HAP-1 (cell line): Measurements from ENCODE around the gene CCDC17.

ENCODE experiments used
- DNase-seq, 2 experiments: peaks; one replicate each; pipeline ENCODE4 v3.0.0-alpha.2; 2016 to 2020; ENCODE audit warnings: low spot score in 2 of 2
- H3K27me3 ChIP-seq: fragments of 250-450 bp; sonication (Bioruptor Pico); 2 replicates; pipeline ENCODE4 v1.5.1; 2020; ENCODE audit warnings: low read depth, mild to moderate bottlenecking, moderate library complexity
- H3K36me3 ChIP-seq: fragments of 250-450 bp; sonication (Bioruptor Pico); replicated peaks from 2 replicates; pipeline ENCODE4 v1.5.1; 2020; ENCODE audit warnings: mild to moderate bottlenecking
- H3K4me1 ChIP-seq: fragments of 250-450 bp; sonication (Bioruptor Pico); 2 replicates; pipeline ENCODE4 v1.5.1; 2020; ENCODE audit warnings: mild to moderate bottlenecking
- H3K4me3 ChIP-seq: fragments of 250-450 bp; sonication (Bioruptor Pico); 2 replicates; pipeline ENCODE4 v1.5.1; 2020; ENCODE audit warnings: mild to moderate bottlenecking, moderate library complexity
- H3K9me3 ChIP-seq: fragments of 250-450 bp; sonication (Bioruptor Pico); 2 replicates; pipeline ENCODE4 v1.5.1; 2020; ENCODE audit warnings: mild to moderate bottlenecking, moderate library complexity
- in situ Hi-C: fragments of 300-500 bp; cut with MboI; formaldehyde crosslinking; loops from 3 replicates; pipeline ENCODE4 v1.14.3; 2020; ENCODE audit warnings: low sequenced_read_pairs, inconsistent platforms, mixed read lengths

CCDC17 gene

GRCh38 chr1:45644661-45645060 lies 20.8 kb upstream of the CCDC17 start:
- H3K27me3 ChIP-seq: no peaks in the 10 kb centered on the region
- DNase-seq: no peak
- H3K36me3 ChIP-seq: peaks cover 32% of the 10 kb centered on the region
- no peaks in the 10 kb centered on the region for H3K9me3 ChIP-seq
- H3K4me1 ChIP-seq: no peaks in the 10 kb centered on the region; the same call in 1 of the 2 replicates
- H3K4me3 ChIP-seq: no peak overlapping the region
- in situ Hi-C loops: no loop called here

DNA sequence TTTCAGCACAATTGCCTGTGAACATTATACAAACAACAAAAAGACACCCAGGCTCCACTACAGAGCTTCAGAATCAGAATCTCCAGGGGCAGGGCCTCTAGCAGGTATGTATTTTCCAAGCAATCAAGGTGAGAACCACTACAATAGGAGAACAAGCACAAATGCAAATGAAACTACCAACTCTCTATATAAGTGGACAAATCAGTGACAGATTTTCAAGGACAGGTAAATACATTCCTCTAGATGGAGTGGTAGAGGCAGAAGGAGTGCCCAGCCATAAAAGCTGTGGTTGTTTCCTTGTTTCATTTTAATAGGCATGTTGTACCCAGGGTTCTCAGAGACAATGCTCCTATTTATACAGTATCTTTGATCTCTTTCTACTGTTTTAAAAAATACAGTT lies 20.1 kb upstream of the CCDC17 start:
- no peak for DNase-seq
- Histone ChIP-seq H3K4me3 (no peak overlapping the region), H3K27me3 (no peaks in the 10 kb centered on the region), H3K9me3 (no peaks in the 10 kb centered on the region), H3K36me3 (peaks cover 29% of the 10 kb centered on the region), H3K4me1 (no peaks in the 10 kb centered on the region; the same call in 1 of the 2 replicates)
- in situ Hi-C loops: no loop called here

GRCh38 chr1:45643321-45643720 lies 19.5 kb upstream of the CCDC17 start:
- in situ Hi-C loops: no loop called here
- Histone ChIP-seq H3K4me3 (no peak overlapping the region), H3K4me1 (no peaks in the 10 kb centered on the region; the same call in 1 of the 2 replicates), H3K27me3 (no peaks in the 10 kb centered on the region), H3K36me3 (peaks cover 35% of the 10 kb centered on the region), H3K9me3 (no peaks in the 10 kb centered on the region)
- no peak for DNase-seq

GRCh38 chr1:45640293-45640692 lies 16.4 kb upstream of the CCDC17 start:
- Histone ChIP-seq H3K4me1 (no peaks in the 10 kb centered on the region; the same call in 1 of the 2 replicates), H3K9me3 (no peaks in the 10 kb centered on the region), H3K36me3 (peaks cover 55% of the 10 kb centered on the region), H3K4me3 (no peak overlapping the region), H3K27me3 (no peaks in the 10 kb centered on the region)
- no peak for DNase-seq
- in situ Hi-C loops: no loop called here

DNA sequence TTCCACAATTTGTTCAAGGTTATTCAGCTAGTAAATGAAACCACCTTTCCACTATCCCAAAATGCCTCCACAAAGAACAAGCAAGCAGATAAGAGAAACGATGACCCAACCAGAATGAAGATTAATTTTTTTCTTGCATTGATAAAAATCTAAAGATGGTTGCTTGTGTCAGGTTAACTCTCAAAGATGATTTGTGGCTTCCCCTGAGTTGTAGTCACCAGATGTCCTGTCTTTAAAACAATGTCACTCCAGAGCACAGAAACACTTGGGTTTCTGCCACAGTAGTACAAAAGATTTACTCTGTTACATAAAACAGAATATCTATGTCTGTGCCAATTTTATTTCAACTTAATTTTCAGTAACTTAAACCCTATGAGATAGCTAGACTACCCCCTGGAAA lies 11.4 kb upstream of the CCDC17 start:
- no peaks in the 10 kb centered on the region for H3K9me3 ChIP-seq
- H3K4me1 ChIP-seq: no peaks in the 10 kb centered on the region
- DNase-seq: no peak
- in situ Hi-C loops: no loop called here
- no peaks in the 10 kb centered on the region for H3K27me3 ChIP-seq
- H3K4me3 ChIP-seq: no peak overlapping the region
- peaks cover 78% of the 10 kb centered on the region for H3K36me3 ChIP-seq

GRCh38 chr1:45630429-45630828 lies 6.6 kb upstream of the CCDC17 start:
- H3K9me3 ChIP-seq: no peaks in the 10 kb centered on the region
- H3K27me3 ChIP-seq: no peaks in the 10 kb centered on the region
- no peak for DNase-seq
- H3K36me3 ChIP-seq: peaks cover 68% of the 10 kb centered on the region
- H3K4me1 ChIP-seq: no peaks in the 10 kb centered on the region
- H3K4me3 ChIP-seq: no peak overlapping the region
- in situ Hi-C loops: no loop called here

DNA sequence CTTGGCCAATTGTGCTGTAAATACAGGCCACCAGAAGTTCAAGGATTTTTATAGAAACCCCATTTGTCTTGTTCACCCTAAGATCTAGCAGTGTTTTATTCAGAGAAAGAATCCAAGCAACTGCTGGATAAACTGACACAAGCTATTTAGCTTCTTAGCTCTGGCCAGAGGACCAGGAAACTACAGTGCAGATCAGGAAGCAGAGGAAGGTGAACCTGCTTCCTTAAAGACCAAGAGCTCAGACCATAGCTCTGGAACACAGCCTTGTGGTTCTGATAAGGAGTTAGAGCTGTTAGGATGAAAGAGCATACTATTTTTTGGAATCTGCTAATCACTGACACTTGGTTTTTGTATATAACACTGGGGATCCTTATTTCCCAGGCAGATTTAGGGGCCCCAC lies 5.2 kb upstream of the CCDC17 start:
- H3K4me3 ChIP-seq: no peak overlapping the region
- H3K9me3 ChIP-seq: no peaks in the 10 kb centered on the region
- in situ Hi-C loops: no loop called here
- no peaks in the 10 kb centered on the region for H3K4me1 ChIP-seq
- no peaks in the 10 kb centered on the region for H3K27me3 ChIP-seq
- peaks cover 56% of the 10 kb centered on the region for H3K36me3 ChIP-seq
- no peak for DNase-seq

DNA sequence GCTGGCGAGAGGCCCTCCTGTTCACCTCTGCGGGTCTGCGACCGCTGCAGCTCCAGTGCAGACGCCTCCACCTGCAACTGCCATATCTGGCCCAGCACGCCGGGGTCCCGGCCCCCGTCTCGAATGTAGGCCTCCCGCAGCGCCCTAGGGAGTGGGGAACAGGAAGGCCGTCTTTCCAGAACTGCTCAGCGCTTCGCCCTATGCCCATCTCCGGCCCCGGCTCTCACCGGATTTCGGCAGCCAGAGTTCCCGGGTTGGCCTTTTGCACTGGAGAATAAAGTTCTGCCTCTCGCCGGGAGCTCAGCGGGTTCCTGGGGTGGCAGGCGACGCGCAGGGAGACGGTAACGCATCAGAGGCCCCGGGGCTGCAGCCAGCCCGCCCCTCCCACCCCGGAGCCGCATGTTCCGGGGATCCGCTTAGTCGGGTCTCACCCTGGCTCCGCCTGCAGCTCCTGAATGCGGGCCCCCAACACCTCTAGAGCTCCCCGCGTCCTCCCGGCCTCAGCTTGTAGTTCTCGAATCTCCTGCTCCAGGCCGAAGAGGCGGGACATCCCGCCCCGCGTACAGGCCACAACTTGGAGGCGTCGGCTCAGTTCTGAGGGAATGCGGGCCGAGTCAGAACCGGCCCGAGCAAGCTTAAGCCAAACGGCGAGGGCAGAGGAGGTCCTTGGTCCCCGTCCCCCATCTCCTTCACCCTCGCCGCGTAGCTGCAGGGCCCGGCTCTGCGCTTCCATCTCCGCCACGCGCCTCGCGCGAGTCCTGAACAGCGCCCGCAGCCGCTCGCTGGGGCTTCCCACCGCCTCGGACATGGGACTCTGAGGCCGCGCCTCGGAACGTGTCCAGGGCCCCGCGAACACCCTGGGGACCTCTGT lies 1.1 kb downstream of the CCDC17 start:
- H3K4me1 ChIP-seq: no peaks in the 10 kb centered on the region
- no peak for DNase-seq
- in situ Hi-C loops: no loop called here
- no peaks in the 10 kb centered on the region for H3K27me3 ChIP-seq
- H3K4me3 ChIP-seq: no peak overlapping the region
- H3K36me3 ChIP-seq: peaks cover 36% of the 10 kb centered on the region
- H3K9me3 ChIP-seq: no peaks in the 10 kb centered on the region

DNA sequence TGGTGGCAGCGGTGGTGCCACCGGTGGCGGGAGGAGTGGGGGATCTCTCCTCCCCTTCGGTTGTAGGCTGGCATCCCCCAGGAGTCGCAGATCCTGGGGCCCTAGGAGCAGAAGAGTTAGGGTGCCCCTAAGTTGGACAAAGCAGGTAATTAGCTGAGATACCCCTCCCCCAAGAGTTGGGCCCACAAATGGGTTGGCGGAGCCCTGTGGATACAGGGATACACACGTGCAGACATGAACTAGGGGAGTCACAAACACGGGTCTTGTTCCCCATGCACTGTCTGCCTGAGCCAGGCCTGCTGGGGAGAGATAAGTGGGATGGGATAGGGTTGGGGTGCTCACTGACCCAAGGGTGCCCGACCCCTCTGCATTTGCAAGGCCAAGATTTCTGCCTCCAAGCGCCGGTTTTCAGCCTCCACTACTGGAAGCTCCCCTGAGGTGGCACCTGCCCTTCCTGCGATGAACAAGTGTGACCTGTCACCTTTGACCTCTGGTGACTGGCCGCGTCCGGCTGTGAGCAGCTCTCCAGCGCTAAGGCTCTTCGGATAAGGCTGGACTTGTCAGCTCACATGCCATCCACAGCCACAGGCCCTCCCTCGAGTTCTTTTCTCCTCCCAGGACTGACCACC lies 1.8 kb downstream of the CCDC17 start:
- DNase-seq: peak in 1 of 2 experiments; percentile 16
- no peaks in the 10 kb centered on the region for H3K27me3 ChIP-seq
- H3K36me3 ChIP-seq: peaks cover 40% of the 10 kb centered on the region
- in situ Hi-C loops: no loop called here
- no peak overlapping the region for H3K4me3 ChIP-seq
- H3K9me3 ChIP-seq: no peaks in the 10 kb centered on the region
- H3K4me1 ChIP-seq: no peaks in the 10 kb centered on the region

DNA sequence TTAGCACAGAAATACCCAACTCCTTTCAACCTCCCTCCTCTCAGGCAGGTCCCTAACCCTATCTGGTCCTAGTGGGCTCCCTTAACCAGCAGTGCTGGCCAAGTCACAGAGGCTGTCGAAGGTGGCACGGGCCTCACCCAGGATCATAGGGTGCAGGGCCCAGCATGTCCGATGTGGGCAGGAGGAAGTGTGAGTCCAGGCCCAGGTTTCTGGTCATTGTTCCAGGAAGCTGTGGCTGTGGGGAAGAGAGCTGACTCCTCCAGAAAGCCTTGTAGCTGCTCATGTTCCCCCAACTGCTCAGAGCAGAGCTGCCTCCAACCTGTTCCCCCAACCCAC lies 2.4 kb downstream of the CCDC17 start:
- Histone ChIP-seq H3K9me3 (no peaks in the 10 kb centered on the region), H3K27me3 (no peaks in the 10 kb centered on the region), H3K36me3 (peaks cover 45% of the 10 kb centered on the region), H3K4me1 (no peaks in the 10 kb centered on the region), H3K4me3 (no peak overlapping the region)
- in situ Hi-C loops: no loop called here
- no peak for DNase-seq

DNA sequence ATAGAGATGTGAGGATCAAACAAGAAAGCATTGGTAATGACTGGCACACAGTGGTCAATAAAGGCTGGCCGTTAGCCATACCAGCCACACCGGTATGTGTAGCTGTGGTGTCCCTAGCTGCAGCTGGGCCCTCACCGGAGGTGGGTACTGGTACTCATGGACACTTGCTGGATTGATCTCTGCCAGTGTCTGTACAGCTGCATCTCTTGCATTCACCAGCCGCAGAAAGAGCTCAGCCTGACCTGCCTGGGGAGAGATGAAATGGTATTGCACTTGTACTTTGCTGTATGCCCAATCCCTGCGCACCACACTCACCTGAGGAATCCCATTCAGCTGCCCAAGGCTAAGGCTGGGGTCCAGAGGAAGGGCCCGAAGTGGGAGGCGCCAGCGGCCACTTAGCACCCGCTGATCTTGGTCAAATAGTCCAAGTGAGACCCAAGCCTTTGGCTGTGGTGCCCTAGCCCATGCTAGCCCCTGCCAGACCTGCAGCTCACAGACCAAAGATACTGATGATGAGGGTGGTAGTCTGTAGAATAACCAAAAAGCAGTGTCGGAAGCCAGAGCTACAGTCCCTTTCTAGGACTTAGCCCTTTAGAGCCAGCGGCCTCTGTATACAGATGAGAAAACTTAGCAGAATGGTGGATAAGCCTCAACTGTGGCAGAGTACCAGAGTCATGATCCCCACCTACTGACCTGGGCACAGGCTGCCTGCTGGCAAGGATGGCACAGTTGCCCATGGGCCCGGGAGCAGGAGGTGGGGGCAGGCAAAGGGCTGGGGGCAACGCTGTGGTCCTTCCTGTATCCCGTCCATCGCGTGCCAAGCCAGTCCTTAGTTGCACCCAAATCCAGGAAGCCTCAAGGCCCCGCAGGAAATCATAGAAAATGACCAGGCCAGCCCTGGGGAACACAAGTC lies 3.0 kb downstream of the CCDC17 start:
- Histone ChIP-seq H3K36me3 (peaks cover 51% of the 10 kb centered on the region), H3K4me1 (no peaks in the 10 kb centered on the region), H3K9me3 (no peaks in the 10 kb centered on the region), H3K4me3 (no peak overlapping the region), H3K27me3 (no peaks in the 10 kb centered on the region)
- DNase-seq: no peak
- in situ Hi-C loops: no loop called here

- no peaks in the 10 kb centered on the region for H3K27me3 ChIP-seq
- H3K9me3 ChIP-seq: no peaks in the 10 kb centered on the region
- no peaks in the 10 kb centered on the region for H3K4me1 ChIP-seq
- in situ Hi-C loops: no loop called here
- peaks cover 66% of the 10 kb centered on the region for H3K36me3 ChIP-seq
- no peak overlapping the region for H3K4me3 ChIP-seq
- DNase-seq: no peak
These were observed 4.5 kb downstream of the CCDC17 start for GRCh38 chr1:45619149-45619921.

DNA sequence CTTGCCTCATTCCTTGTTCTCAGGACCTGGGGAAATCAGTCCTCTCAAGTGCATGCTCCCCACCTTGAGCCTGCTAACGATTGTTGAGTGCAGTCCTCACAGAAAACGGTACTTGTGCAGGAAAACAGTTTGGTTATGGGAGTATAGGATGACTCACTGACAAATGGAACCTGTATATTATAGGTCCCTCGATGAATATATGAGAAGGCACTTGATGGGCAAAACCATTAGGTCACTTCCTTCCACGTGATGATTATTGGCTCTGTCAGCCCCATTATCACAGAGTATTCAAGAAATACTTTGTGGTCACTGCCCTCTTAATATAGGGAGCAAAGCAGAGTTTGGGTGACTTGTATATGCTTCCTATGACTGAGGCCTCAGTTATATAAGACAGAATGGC lies 6.2 kb downstream of the CCDC17 start:
- in situ Hi-C loops: no loop called here
- DNase-seq: no peak
- Histone ChIP-seq H3K27me3 (no peaks in the 10 kb centered on the region), H3K36me3 (peaks cover 76% of the 10 kb centered on the region), H3K9me3 (no peaks in the 10 kb centered on the region), H3K4me3 (no peak overlapping the region), H3K4me1 (no peaks in the 10 kb centered on the region)
